WTC11 (cell line): Measurements from ENCODE around the gene NEURL1B. TPM values are rescaled to one million over a fixed set of nuclear protein-coding genes. Genes with fewer than 3 reads are reported as not detected.

ENCODE experiments used
- ATAC-seq: fragments of 200-7000 bp; cut with Tn5 transposase; 2 replicates; pipeline ENCODE4 v1.10.0; 2021; ENCODE audit warnings: mild to moderate bottlenecking, moderate library complexity
- CTCF ChIA-PET: fragments of 300-600 bp; sonication (Branson Sonifier 250); formaldehyde crosslinking; loops from one replicate; lab custom pipeline; 2021; ENCODE audit warnings: antibody characterized with exemption; lab: Charles Lee
- POLR2A ChIA-PET: fragments of 350-600 bp; sonication (Branson Sonifier 250); formaldehyde crosslinking; loops from one replicate; lab custom pipeline; 2021; ENCODE audit warnings: antibody characterized with exemption; lab: Charles Lee
- DNase-seq: peaks from one replicate; pipeline ENCODE4 v3.0.0; 2021; ENCODE audit warnings: low spot score
- H3K27ac Mint-ChIP-seq: 2 replicates; pipeline ENCODE4 v1.8.0; 2021; ENCODE audit warnings: mixed read lengths
- H3K27me3 Mint-ChIP-seq: 2 replicates; pipeline ENCODE4 v1.8.0; 2021; ENCODE audit warnings: low read depth, mild to moderate bottlenecking, moderate library complexity, mixed read lengths
- H3K36me3 Mint-ChIP-seq: 2 replicates; pipeline ENCODE4 v1.8.0; 2021; ENCODE audit warnings: mixed read lengths
- H3K4me1 Mint-ChIP-seq: 2 replicates; pipeline ENCODE4 v1.8.0; 2022; ENCODE audit warnings: mixed read lengths
- H3K4me3 Mint-ChIP-seq: 2 replicates; pipeline ENCODE4 v1.8.0; 2021; ENCODE audit warnings: mild to moderate bottlenecking, moderate library complexity, mixed read lengths
- H3K9me3 Mint-ChIP-seq: 2 replicates; pipeline ENCODE4 v1.8.0; 2021; ENCODE audit warnings: mixed read lengths
- CREB1 ChIP-seq: sonication (generic); formaldehyde crosslinking; IDR thresholded peaks from 2 replicates; pipeline ENCODE4 v1.8.0; 2023; ENCODE audit warnings: mild to moderate bottlenecking, missing genetic modification reagents
- ELF4 ChIP-seq: sonication (generic); formaldehyde crosslinking; IDR thresholded peaks from 2 replicates; pipeline ENCODE4 v1.8.1; 2022; ENCODE audit warnings: low read depth, mild to moderate bottlenecking, moderate library complexity, missing genetic modification reagents
- ESRRA ChIP-seq: sonication (generic); formaldehyde crosslinking; IDR thresholded peaks from 2 replicates; pipeline ENCODE4 v1.8.1; 2022; ENCODE audit warnings: mild to moderate bottlenecking, missing genetic modification reagents, borderline replicate concordance
- GABPB1 ChIP-seq: sonication (generic); formaldehyde crosslinking; IDR thresholded peaks from 2 replicates; pipeline ENCODE4 v1.8.1; 2023; ENCODE audit warnings: mild to moderate bottlenecking, missing genetic modification reagents
- MXD4 ChIP-seq: fragments of 250-450 bp; sonication (Bioruptor Pico); IDR thresholded peaks from 2 replicates; pipeline ENCODE4 v1.8.0; 2021; ENCODE audit warnings: mild to moderate bottlenecking, moderate library complexity, borderline replicate concordance
- MYBL2 ChIP-seq: sonication (generic); formaldehyde crosslinking; IDR thresholded peaks from 2 replicates; pipeline ENCODE4 v1.8.1; 2023; ENCODE audit warnings: mild to moderate bottlenecking, moderate library complexity, missing genetic modification reagents
- NFE2L1 ChIP-seq: sonication (generic); formaldehyde crosslinking; IDR thresholded peaks from 2 replicates; pipeline ENCODE4 v1.8.1; 2023; ENCODE audit warnings: missing genetic modification reagents
- RELA ChIP-seq: sonication (generic); formaldehyde crosslinking; IDR thresholded peaks from 2 replicates; pipeline ENCODE4 v1.8.1; 2022; ENCODE audit warnings: missing genetic modification reagents, mild to moderate bottlenecking, borderline replicate concordance
- RORB ChIP-seq: fragments of 250-450 bp; sonication (Bioruptor Pico); IDR thresholded peaks from 2 replicates; pipeline ENCODE4 v1.9.0; 2021; ENCODE audit warnings: mild to moderate bottlenecking
- SMAD3 ChIP-seq: sonication (generic); formaldehyde crosslinking; IDR thresholded peaks from 2 replicates; pipeline ENCODE4 v1.8.0; 2022; ENCODE audit warnings: missing genetic modification reagents, mild to moderate bottlenecking, borderline replicate concordance
- SMAD4 ChIP-seq: sonication (generic); formaldehyde crosslinking; IDR thresholded peaks from 2 replicates; pipeline ENCODE4 v1.8.0; 2022; ENCODE audit warnings: mild to moderate bottlenecking, missing genetic modification reagents
- TEAD1 ChIP-seq: sonication (generic); formaldehyde crosslinking; IDR thresholded peaks from 2 replicates; pipeline ENCODE4 v1.8.0; 2022; ENCODE audit warnings: mild to moderate bottlenecking, missing genetic modification reagents
- ZNF232 ChIP-seq: sonication (generic); formaldehyde crosslinking; IDR thresholded peaks from 2 replicates; pipeline ENCODE4 v1.8.0; 2022; ENCODE audit warnings: mild to moderate bottlenecking, missing genetic modification reagents
- ZNF317 ChIP-seq: sonication (generic); formaldehyde crosslinking; IDR thresholded peaks from 2 replicates; pipeline ENCODE4 v1.8.1; 2023; ENCODE audit warnings: low read depth, mild to moderate bottlenecking, moderate library complexity, missing genetic modification reagents, borderline replicate concordance
- ZNF423 ChIP-seq: fragments of 250-450 bp; sonication (Bioruptor Pico); IDR thresholded peaks from 2 replicates; pipeline ENCODE4 v2.1.2; 2022; ENCODE audit warnings: mild to moderate bottlenecking, moderate library complexity
- total RNA-seq: library from RNA; stranded (reverse); gene quantifications from 3 replicates; pipeline ENCODE4 v1.2.3, GENCODE V29; 2021
- TF ChIP-seq, protein P1 (sequence below): fragments of 250-450 bp; sonication (Bioruptor Pico); IDR thresholded peaks from 2 replicates; pipeline ENCODE4 v1.8.0; 2021; ENCODE audit warnings: mild to moderate bottlenecking
- TF ChIP-seq, protein P2 (sequence below): sonication (generic); formaldehyde crosslinking; IDR thresholded peaks from 2 replicates; pipeline ENCODE4 v1.8.1; 2022; ENCODE audit warnings: mild to moderate bottlenecking, missing genetic modification reagents, moderate library complexity, borderline replicate concordance
- TF ChIP-seq, protein P3 (sequence below): fragments of 200-600 bp; IDR thresholded peaks from 2 replicates; pipeline ENCODE4 v1.8.0; 2022; ENCODE audit warnings: antibody characterized with exemption
- TF ChIP-seq, protein P4 (sequence below): sonication (generic); formaldehyde crosslinking; IDR thresholded peaks from 2 replicates; pipeline ENCODE4 v1.8.0; 2022; ENCODE audit warnings: mild to moderate bottlenecking, missing genetic modification reagents
- TF ChIP-seq, protein P5 (sequence below): fragments of 250-450 bp; sonication (Bioruptor Pico); IDR thresholded peaks from 2 replicates; pipeline ENCODE4 v1.9.0; 2021; ENCODE audit warnings: moderate library complexity, mild to moderate bottlenecking, inconsistent platforms, borderline replicate concordance
- TF ChIP-seq, protein P6 (sequence below): fragments of 250-450 bp; sonication (Bioruptor Pico); IDR thresholded peaks from 2 replicates; pipeline ENCODE4 v1.9.0; 2021; ENCODE audit warnings: mild to moderate bottlenecking, borderline replicate concordance

The NEURL1B gene
- total RNA-seq, 1 experiment from 2014 or later = 9.8 TPM

DNA sequence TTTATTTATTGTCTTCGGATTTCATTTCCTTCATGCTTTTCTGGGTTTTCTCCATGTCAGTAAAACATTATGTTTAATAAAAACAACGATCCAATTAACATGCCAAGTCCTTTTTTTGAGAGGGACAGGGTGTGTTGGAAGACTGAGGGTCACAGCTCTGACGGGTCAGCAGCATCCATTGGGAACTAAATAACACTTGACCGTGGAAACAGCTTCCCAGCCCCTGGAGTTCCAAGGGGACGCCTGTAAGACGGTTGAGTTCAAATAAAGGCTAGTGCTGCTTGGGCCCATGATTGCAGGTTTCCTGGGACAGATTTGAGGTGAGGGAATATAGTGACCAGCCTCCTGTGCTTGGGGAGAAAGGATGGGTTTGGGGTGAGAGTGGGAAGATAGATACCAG lies 30.4 kb upstream of the NEURL1B start:
- H3K9me3 Mint-ChIP-seq = peaks cover 24% of the 10 kb centered on the region; the same call in 1 of the 2 replicates
- no peak overlapping the region for H3K27ac Mint-ChIP-seq
- no peak overlapping the region for H3K4me3 Mint-ChIP-seq
- CTCF ChIA-PET = no interaction called here
- peaks cover 15% of the 10 kb centered on the region for H3K27me3 Mint-ChIP-seq
- TF ChIP-seq GABPB1 (CRISPR knock-in tag) = no peak
- TF ChIP-seq, protein P1, sequence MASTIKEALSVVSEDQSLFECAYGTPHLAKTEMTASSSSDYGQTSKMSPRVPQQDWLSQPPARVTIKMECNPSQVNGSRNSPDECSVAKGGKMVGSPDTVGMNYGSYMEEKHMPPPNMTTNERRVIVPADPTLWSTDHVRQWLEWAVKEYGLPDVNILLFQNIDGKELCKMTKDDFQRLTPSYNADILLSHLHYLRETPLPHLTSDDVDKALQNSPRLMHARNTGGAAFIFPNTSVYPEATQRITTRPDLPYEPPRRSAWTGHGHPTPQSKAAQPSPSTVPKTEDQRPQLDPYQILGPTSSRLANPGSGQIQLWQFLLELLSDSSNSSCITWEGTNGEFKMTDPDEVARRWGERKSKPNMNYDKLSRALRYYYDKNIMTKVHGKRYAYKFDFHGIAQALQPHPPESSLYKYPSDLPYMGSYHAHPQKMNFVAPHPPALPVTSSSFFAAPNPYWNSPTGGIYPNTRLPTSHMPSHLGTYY (CRISPR knock-in tag) = no peak
- TF ChIP-seq ELF4 (CRISPR knock-in tag) = no peak
- TF ChIP-seq RORB = no peak
- TF ChIP-seq MXD4 = no peak
- no peak for TF ChIP-seq SMAD4 (CRISPR knock-in tag)
- no peak for TF ChIP-seq TEAD1
- no peak for TF ChIP-seq NFE2L1 (CRISPR knock-in tag)
- no peak for TF ChIP-seq CREB1 (CRISPR knock-in tag)
- TF ChIP-seq RELA = no peak
- no peak for TF ChIP-seq ZNF423 (CRISPR knock-in tag)
- no peak for TF ChIP-seq ZNF232 (CRISPR knock-in tag)
- TF ChIP-seq, protein P2, sequence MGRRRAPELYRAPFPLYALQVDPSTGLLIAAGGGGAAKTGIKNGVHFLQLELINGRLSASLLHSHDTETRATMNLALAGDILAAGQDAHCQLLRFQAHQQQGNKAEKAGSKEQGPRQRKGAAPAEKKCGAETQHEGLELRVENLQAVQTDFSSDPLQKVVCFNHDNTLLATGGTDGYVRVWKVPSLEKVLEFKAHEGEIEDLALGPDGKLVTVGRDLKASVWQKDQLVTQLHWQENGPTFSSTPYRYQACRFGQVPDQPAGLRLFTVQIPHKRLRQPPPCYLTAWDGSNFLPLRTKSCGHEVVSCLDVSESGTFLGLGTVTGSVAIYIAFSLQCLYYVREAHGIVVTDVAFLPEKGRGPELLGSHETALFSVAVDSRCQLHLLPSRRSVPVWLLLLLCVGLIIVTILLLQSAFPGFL (CRISPR knock-in tag) = no peak
- TF ChIP-seq ESRRA (CRISPR knock-in tag) = no peak
- TF ChIP-seq ZNF317 (CRISPR knock-in tag) = no peak
- ATAC-seq = no peak
- no peak for DNase-seq
- H3K36me3 Mint-ChIP-seq = peaks cover 3% of the 10 kb centered on the region; the same call in 1 of the 2 replicates
- peaks cover 9% of the 10 kb centered on the region for H3K4me1 Mint-ChIP-seq
- POLR2A ChIA-PET = no interaction called here

DNA sequence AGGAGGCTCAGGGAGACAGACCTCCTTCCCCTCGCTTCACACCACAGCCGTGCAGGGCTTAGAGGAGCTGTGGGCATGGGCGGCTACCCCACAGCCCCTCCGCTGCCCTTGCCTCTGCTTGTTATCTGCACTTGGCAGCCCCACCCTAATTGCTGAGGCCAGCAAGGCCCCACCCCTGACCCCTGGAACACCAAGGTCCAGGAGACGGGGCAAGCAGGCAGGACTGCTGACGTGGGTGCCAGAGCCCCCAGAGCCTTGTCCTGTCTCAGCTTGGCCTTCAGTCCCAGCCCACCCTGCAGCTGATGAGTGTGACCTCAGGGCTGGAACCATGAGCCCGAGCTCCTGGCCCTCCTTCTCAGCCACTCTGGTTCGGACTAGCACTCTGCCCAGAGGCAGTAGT lies 29.1 kb upstream of the NEURL1B start:
- ChIA-PET CTCF (interaction anchor here (1.1 to 1.6 kb wide), 2 partner anchors 9 to 160 kb away, joined by 3 to 4 read pairs; no protein-coding TSS in a partner anchor), POLR2A (no interaction called here)
- TF ChIP-seq, protein P3, sequence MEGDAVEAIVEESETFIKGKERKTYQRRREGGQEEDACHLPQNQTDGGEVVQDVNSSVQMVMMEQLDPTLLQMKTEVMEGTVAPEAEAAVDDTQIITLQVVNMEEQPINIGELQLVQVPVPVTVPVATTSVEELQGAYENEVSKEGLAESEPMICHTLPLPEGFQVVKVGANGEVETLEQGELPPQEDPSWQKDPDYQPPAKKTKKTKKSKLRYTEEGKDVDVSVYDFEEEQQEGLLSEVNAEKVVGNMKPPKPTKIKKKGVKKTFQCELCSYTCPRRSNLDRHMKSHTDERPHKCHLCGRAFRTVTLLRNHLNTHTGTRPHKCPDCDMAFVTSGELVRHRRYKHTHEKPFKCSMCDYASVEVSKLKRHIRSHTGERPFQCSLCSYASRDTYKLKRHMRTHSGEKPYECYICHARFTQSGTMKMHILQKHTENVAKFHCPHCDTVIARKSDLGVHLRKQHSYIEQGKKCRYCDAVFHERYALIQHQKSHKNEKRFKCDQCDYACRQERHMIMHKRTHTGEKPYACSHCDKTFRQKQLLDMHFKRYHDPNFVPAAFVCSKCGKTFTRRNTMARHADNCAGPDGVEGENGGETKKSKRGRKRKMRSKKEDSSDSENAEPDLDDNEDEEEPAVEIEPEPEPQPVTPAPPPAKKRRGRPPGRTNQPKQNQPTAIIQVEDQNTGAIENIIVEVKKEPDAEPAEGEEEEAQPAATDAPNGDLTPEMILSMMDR = no peak
- TF ChIP-seq, protein P4, sequence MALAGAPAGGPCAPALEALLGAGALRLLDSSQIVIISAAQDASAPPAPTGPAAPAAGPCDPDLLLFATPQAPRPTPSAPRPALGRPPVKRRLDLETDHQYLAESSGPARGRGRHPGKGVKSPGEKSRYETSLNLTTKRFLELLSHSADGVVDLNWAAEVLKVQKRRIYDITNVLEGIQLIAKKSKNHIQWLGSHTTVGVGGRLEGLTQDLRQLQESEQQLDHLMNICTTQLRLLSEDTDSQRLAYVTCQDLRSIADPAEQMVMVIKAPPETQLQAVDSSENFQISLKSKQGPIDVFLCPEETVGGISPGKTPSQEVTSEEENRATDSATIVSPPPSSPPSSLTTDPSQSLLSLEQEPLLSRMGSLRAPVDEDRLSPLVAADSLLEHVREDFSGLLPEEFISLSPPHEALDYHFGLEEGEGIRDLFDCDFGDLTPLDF (CRISPR knock-in tag) = no peak
- TF ChIP-seq SMAD3 (CRISPR knock-in tag) = no peak
- TF ChIP-seq MYBL2 (CRISPR knock-in tag) = no peak
- TF ChIP-seq, protein P5, sequence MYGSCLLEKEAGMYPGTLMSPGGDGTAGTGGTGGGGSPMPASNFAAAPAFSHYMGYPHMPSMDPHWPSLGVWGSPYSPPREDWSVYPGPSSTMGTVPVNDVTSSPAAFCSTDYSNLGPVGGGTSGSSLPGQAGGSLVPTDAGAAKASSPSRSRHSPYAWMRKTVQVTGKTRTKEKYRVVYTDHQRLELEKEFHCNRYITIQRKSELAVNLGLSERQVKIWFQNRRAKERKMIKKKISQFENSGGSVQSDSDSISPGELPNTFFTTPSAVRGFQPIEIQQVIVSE = no peak
- TF ChIP-seq RELA = no peak
- TF ChIP-seq, protein P6, sequence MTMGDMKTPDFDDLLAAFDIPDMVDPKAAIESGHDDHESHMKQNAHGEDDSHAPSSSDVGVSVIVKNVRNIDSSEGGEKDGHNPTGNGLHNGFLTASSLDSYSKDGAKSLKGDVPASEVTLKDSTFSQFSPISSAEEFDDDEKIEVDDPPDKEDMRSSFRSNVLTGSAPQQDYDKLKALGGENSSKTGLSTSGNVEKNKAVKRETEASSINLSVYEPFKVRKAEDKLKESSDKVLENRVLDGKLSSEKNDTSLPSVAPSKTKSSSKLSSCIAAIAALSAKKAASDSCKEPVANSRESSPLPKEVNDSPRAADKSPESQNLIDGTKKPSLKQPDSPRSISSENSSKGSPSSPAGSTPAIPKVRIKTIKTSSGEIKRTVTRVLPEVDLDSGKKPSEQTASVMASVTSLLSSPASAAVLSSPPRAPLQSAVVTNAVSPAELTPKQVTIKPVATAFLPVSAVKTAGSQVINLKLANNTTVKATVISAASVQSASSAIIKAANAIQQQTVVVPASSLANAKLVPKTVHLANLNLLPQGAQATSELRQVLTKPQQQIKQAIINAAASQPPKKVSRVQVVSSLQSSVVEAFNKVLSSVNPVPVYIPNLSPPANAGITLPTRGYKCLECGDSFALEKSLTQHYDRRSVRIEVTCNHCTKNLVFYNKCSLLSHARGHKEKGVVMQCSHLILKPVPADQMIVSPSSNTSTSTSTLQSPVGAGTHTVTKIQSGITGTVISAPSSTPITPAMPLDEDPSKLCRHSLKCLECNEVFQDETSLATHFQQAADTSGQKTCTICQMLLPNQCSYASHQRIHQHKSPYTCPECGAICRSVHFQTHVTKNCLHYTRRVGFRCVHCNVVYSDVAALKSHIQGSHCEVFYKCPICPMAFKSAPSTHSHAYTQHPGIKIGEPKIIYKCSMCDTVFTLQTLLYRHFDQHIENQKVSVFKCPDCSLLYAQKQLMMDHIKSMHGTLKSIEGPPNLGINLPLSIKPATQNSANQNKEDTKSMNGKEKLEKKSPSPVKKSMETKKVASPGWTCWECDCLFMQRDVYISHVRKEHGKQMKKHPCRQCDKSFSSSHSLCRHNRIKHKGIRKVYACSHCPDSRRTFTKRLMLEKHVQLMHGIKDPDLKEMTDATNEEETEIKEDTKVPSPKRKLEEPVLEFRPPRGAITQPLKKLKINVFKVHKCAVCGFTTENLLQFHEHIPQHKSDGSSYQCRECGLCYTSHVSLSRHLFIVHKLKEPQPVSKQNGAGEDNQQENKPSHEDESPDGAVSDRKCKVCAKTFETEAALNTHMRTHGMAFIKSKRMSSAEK (CRISPR knock-in tag) = no peak
- Mint-ChIP-seq H3K36me3 (no peaks in the 10 kb centered on the region), H3K27me3 (peaks cover 10% of the 10 kb centered on the region), H3K4me1 (no peaks in the 10 kb centered on the region), H3K27ac (no peak overlapping the region), H3K9me3 (0 out of 2 replicates have a peak, but pooled peaks cover 14% of the 10 kb centered on the region), H3K4me3 (no peak overlapping the region)
- ATAC-seq (no peak), DNase-seq (no peak)
